Measurements from ENCODE around the gene ITGB4. TPM values are rescaled to one million over a fixed set of nuclear protein-coding genes. Genes with fewer than 3 reads are reported as not detected.
A peak's percentile ranks its signal among the peaks of the same experiment; 100 is the strongest.

The ITGB4 gene
- total and polyA plus RNA-seq, 2 of the 13 experiments (the other 11 are each of a cell fraction or from before 2014, with no cell fraction given) = 6.9 to 14.5 TPM

DNA sequence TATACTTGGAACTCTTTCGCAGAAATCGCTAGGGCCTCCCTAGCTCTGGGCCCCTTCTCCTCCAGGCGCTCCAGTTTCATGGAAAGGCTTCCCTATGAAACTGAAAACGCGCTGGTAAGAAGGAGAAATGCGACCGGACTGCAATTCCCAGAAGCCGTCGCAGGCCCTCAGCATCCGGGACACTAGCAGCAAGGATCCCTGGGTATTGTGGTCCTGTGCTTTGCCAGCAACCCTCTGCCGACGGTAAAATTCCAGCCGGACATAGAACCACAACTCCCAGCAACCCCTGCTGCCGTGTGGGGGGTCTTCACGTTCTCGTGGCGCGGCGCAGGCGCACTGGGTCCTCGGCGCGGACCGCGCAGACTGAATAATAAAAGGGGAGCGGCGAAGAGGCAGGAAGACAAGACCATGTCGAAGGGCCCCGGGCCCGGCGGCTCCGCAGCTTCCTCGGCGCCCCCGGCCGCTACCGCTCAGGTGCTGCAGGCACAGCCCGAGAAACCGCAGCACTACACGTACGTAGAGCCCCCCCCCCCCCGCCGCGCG, 63.3 kb downstream of the ITGB4 start, which contains the start of gene UNK (continued):
- TF ChIP-seq, protein P1, sequence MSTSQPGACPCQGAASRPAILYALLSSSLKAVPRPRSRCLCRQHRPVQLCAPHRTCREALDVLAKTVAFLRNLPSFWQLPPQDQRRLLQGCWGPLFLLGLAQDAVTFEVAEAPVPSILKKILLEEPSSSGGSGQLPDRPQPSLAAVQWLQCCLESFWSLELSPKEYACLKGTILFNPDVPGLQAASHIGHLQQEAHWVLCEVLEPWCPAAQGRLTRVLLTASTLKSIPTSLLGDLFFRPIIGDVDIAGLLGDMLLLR (CRISPR knock-in tag; IDR thresholded peaks at IDR 0.05) = no peak
- no peak for TF ChIP-seq CEBPG (CRISPR knock-in tag; IDR thresholded peaks at IDR 0.05)
- TF ChIP-seq NR2F6 (IDR thresholded peaks at IDR 0.05) = no peak
- peak; percentile 45; the same call in 1 of the 2 replicates for TF ChIP-seq NR2F6 (CRISPR knock-in tag; IDR thresholded peaks at IDR 0.05)
- TF ChIP-seq CHD4 (IDR thresholded peaks at IDR 0.05; ENCODE audit: borderline replicate concordance, low read length) = no peak; the same call in 1 of the 2 replicates
- TF ChIP-seq NFIB (CRISPR knock-in tag; IDR thresholded peaks at IDR 0.05; ENCODE audit: borderline replicate concordance) = no peak
- TF ChIP-seq SP2 (CRISPR knock-in tag; IDR thresholded peaks at IDR 0.05) = no peak
- no peak for TF ChIP-seq ZNF431 (CRISPR knock-in tag; IDR thresholded peaks at IDR 0.05; ENCODE audit: borderline replicate concordance, low read depth)
- TF ChIP-seq ZNF546 (CRISPR knock-in tag; conservative IDR thresholded peaks at IDR 0.05) = no peak
- TF ChIP-seq EHMT2 (IDR thresholded peaks at IDR 0.05; ENCODE audit: borderline replicate concordance, low read depth, low read length) = no peak
- TF ChIP-seq IRF2 (CRISPR knock-in tag; IDR thresholded peaks at IDR 0.05) = peak; percentile 95
- TF ChIP-seq ZKSCAN1 (IDR thresholded peaks at IDR 0.05; ENCODE audit: low read length) = no peak; the same call in 1 of the 2 replicates
- peak; percentile 65; the same call in 1 of the 2 replicates for TF ChIP-seq ZNF232 (CRISPR knock-in tag; IDR thresholded peaks at IDR 0.05; ENCODE audit: borderline replicate concordance)
- TF ChIP-seq ZMYM3 (CRISPR knock-in tag; IDR thresholded peaks at IDR 0.05) = no peak
- no peak for TF ChIP-seq ATAD3A (CRISPR knock-in tag; IDR thresholded peaks at IDR 0.05)
- TF ChIP-seq ZNF501 (CRISPR knock-in tag; IDR thresholded peaks at IDR 0.05) = peak; percentile 69
- TF ChIP-seq ZNF543 (CRISPR knock-in tag; IDR thresholded peaks at IDR 0.05) = no peak
- TF ChIP-seq, protein P2, sequence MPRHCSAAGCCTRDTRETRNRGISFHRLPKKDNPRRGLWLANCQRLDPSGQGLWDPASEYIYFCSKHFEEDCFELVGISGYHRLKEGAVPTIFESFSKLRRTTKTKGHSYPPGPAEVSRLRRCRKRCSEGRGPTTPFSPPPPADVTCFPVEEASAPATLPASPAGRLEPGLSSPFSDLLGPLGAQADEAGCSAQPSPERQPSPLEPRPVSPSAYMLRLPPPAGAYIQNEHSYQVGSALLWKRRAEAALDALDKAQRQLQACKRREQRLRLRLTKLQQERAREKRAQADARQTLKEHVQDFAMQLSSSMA (CRISPR knock-in tag; IDR thresholded peaks at IDR 0.05) = peak; percentile 70; the same call in 1 of the 2 replicates
- no peak; the same call in 1 of the 2 replicates for TF ChIP-seq YEATS2 (CRISPR knock-in tag; IDR thresholded peaks at IDR 0.05; ENCODE audit: borderline replicate concordance)
- TF ChIP-seq SRSF4 (IDR thresholded peaks at IDR 0.05; ENCODE audit: low read depth, low read length, poor library complexity, severe bottlenecking) = no peak
- TF ChIP-seq, protein P3, sequence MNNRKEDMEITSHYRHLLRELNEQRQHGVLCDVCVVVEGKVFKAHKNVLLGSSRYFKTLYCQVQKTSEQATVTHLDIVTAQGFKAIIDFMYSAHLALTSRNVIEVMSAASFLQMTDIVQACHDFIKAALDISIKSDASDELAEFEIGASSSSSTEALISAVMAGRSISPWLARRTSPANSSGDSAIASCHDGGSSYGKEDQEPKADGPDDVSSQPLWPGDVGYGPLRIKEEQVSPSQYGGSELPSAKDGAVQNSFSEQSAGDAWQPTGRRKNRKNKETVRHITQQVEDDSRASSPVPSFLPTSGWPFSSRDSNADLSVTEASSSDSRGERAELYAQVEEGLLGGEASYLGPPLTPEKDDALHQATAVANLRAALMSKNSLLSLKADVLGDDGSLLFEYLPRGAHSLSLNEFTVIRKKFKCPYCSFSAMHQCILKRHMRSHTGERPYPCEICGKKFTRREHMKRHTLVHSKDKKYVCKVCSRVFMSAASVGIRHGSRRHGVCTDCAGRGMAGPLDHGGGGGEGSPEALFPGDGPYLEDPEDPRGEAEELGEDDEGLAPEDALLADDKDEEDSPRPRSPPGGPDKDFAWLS (CRISPR knock-in tag; IDR thresholded peaks at IDR 0.05; ENCODE audit: borderline replicate concordance) = no peak
- no peak for TF ChIP-seq GTF2F1 (IDR thresholded peaks at IDR 0.05; ENCODE audit: low read length)
- TF ChIP-seq ZSCAN29 (CRISPR knock-in tag; conservative IDR thresholded peaks at IDR 0.05) = no peak
- no peak for TF ChIP-seq JARID2 (CRISPR knock-in tag; IDR thresholded peaks at IDR 0.05; ENCODE audit: insufficient replicate concordance)
- no peak for TF ChIP-seq ZNF766 (CRISPR knock-in tag; IDR thresholded peaks at IDR 0.05; ENCODE audit: borderline replicate concordance)
- TF ChIP-seq ZNF562 (CRISPR knock-in tag; IDR thresholded peaks at IDR 0.05; ENCODE audit: borderline replicate concordance) = no peak
- TF ChIP-seq ZFY (CRISPR knock-in tag; IDR thresholded peaks at IDR 0.05) = peak; percentile 71
- 0 out of 2 replicates have a peak, but pooled peaks have one; percentile 3 for TF ChIP-seq ZNF556 (CRISPR knock-in tag; IDR thresholded peaks at IDR 0.05; ENCODE audit: borderline replicate concordance)
- TF ChIP-seq, protein P4, sequence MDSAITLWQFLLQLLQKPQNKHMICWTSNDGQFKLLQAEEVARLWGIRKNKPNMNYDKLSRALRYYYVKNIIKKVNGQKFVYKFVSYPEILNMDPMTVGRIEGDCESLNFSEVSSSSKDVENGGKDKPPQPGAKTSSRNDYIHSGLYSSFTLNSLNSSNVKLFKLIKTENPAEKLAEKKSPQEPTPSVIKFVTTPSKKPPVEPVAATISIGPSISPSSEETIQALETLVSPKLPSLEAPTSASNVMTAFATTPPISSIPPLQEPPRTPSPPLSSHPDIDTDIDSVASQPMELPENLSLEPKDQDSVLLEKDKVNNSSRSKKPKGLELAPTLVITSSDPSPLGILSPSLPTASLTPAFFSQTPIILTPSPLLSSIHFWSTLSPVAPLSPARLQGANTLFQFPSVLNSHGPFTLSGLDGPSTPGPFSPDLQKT (CRISPR knock-in tag; IDR thresholded peaks at IDR 0.05; ENCODE audit: borderline replicate concordance) = peak; percentile 63; the same call in 1 of the 2 replicates
